Trophoblast cell (in vitro differentiated cells and primary cell): Measurements from ENCODE around the gene SNX32.

ENCODE experiments used
- DNase-seq, 2 donors: peaks; one replicate each; pipeline ENCODE4 v3.0.0-alpha.2; 2016
- H2AFZ ChIP-seq: 2 replicates; pipeline ENCODE4 v1.6.1; 2013; ENCODE audit warnings: low read length, moderate library complexity, mild to moderate bottlenecking; ENCODE audit not compliant: insufficient read depth, poor library complexity
- H2AK5ac ChIP-seq: 2 replicates; pipeline ENCODE4 v1.6.1; 2013; ENCODE audit warnings: mild to moderate bottlenecking, low read length
- H2BK120ac ChIP-seq: 2 replicates; pipeline ENCODE4 v1.6.1; 2013; ENCODE audit warnings: low read length, mild to moderate bottlenecking, moderate library complexity; ENCODE audit not compliant: insufficient read depth, poor library complexity
- H2BK12ac ChIP-seq: 2 replicates; pipeline ENCODE4 v1.6.1; 2013; ENCODE audit warnings: mild to moderate bottlenecking, low read length, moderate library complexity
- H2BK5ac ChIP-seq: 2 replicates; pipeline ENCODE4 v1.6.1; 2013; ENCODE audit warnings: low read length, low read depth, moderate library complexity, mild to moderate bottlenecking; ENCODE audit not compliant: poor library complexity
- H3K14ac ChIP-seq: 2 replicates; pipeline ENCODE4 v1.6.1; 2013; ENCODE audit warnings: mild to moderate bottlenecking, low read length
- H3K18ac ChIP-seq: 2 replicates; pipeline ENCODE4 v1.6.1; 2013; ENCODE audit warnings: mild to moderate bottlenecking, low read length
- H3K23ac ChIP-seq: 2 replicates; pipeline ENCODE4 v1.6.1; 2013; ENCODE audit warnings: low read length
- H3K27ac ChIP-seq: 2 replicates; pipeline ENCODE4 v1.5.1; 2013; ENCODE audit warnings: low read depth, mild to moderate bottlenecking, inconsistent platforms, low read length, moderate library complexity
- H3K27me3 ChIP-seq: 2 replicates; pipeline ENCODE4 v1.6.1; 2013; ENCODE audit warnings: inconsistent platforms, mild to moderate bottlenecking, low read length, moderate library complexity; ENCODE audit not compliant: insufficient read depth
- H3K36me3 ChIP-seq, 2 experiments: 1 replicate in 1 of 2; 2 replicates in 1 of 2; pipeline ENCODE4 v1.6.1; 2013; ENCODE audit warnings: low read length in 2 of 2, mild to moderate bottlenecking in 2 of 2, moderate library complexity in 1 of 2; ENCODE audit not compliant: insufficient read depth in 2 of 2, control insufficient read depth in 1 of 2
- H3K4ac ChIP-seq: 2 replicates; pipeline ENCODE4 v1.6.1; 2013; ENCODE audit warnings: low read depth, mild to moderate bottlenecking, low read length, moderate library complexity
- H3K4me1 ChIP-seq, 2 experiments: 1 replicate in 1 of 2; 2 replicates in 1 of 2; pipeline ENCODE4 v1.6.1; 2013; ENCODE audit warnings: low read length in 2 of 2, mild to moderate bottlenecking in 2 of 2, moderate library complexity in 1 of 2; ENCODE audit not compliant: insufficient read depth in 2 of 2, control insufficient read depth in 1 of 2
- H3K4me2 ChIP-seq: 2 replicates; pipeline ENCODE4 v1.6.1; 2013; ENCODE audit warnings: inconsistent platforms, mild to moderate bottlenecking, low read length, moderate library complexity
- H3K4me3 ChIP-seq: 2 replicates; pipeline ENCODE4 v1.5.1; 2013; ENCODE audit warnings: mild to moderate bottlenecking, low read depth, low read length, inconsistent platforms
- H3K79me1 ChIP-seq: one replicate; pipeline ENCODE4 v1.6.1; 2013; ENCODE audit warnings: low read length
- H3K79me2 ChIP-seq: 2 replicates; pipeline ENCODE4 v1.6.1; 2013; ENCODE audit warnings: low read length, mild to moderate bottlenecking; ENCODE audit not compliant: control insufficient read depth, insufficient read depth, poor library complexity
- H3K9ac ChIP-seq: 2 replicates; pipeline ENCODE4 v1.6.1; 2013; ENCODE audit warnings: mild to moderate bottlenecking, low read length
- H3K9me3 ChIP-seq: 2 replicates; pipeline ENCODE4 v1.6.1; 2013; ENCODE audit warnings: low read depth, mild to moderate bottlenecking, control low read depth, inconsistent platforms, low read length; ENCODE audit not compliant: insufficient read depth
- H4K12ac ChIP-seq: 2 replicates; pipeline ENCODE4 v1.6.1; 2013; ENCODE audit warnings: low read depth, mild to moderate bottlenecking, low read length, moderate library complexity
- H4K8ac ChIP-seq: 2 replicates; pipeline ENCODE4 v1.6.1; 2013; ENCODE audit warnings: low read depth, mild to moderate bottlenecking, low read length, moderate library complexity
- H4K91ac ChIP-seq: one replicate; pipeline ENCODE4 v1.6.1; 2013; ENCODE audit warnings: low read depth, mild to moderate bottlenecking, low read length, moderate library complexity
- WGBS: extraction: QIAGEN DNeasy Blood & Tissue Kit; methylation state at CpG from one replicate; pipeline ENCODE4 v1.1.7; 2013; ENCODE audit warnings: missing lambda C conversion rate; ENCODE audit not compliant: insufficient read length, insufficient coverage; ENCODE audit errors: extremely low coverage; 5-methylcytosine and 5-hydroxymethylcytosine counted together

The SNX32 gene

DNA sequence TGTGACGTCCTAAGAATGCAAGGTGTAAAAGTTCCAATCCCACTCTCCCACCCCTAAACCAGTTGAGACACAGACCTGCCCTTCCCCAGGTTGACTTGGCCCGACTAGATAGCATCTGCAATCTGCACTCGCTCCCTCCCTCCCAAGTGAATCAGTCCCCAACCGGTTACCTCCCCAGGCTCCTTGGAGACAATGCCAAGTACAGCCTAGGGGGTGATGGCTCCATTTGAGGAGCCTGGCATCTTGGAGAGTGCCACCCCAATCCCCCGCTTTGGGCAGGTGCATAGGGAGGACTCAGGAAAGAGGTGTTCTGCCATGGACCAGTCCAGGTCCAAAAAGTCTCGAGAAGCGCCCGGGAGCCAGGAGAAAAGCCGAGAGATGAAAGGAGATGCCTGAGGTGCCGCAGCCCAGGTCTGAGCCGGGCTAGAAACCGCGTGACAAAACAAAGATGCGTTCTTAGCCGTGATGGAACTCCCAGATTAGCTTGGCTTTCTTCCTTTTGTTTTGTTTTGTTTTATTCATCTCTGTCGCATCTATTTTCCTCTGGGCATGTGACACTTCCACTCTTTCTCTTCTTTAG is 18.7 kb upstream of the SNX32 start:
- DNase-seq: peak; percentile 81 to 91
- H3K23ac ChIP-seq: no peak overlapping the region
- H2BK5ac ChIP-seq: peak overlapping the region; percentile 98
- H3K27me3 ChIP-seq: no peaks in the 10 kb centered on the region
- peak overlapping the region; percentile 61 for H2BK120ac ChIP-seq
- H3K4ac ChIP-seq: no peak overlapping the region
- H3K4me2 ChIP-seq: peak overlapping the region; percentile 21
- H3K9me3 ChIP-seq: peaks cover 4% of the 10 kb centered on the region
- no peak overlapping the region for H2AK5ac ChIP-seq
- no peak overlapping the region for H2BK12ac ChIP-seq
- H2AFZ ChIP-seq: peak overlapping the region; percentile 32
- H4K8ac ChIP-seq: no peak overlapping the region
- no peak overlapping the region for H3K9ac ChIP-seq
- peak overlapping the region; percentile 80 for H3K27ac ChIP-seq
- H4K12ac ChIP-seq: no peak overlapping the region
- H3K36me3 ChIP-seq: no peaks in the 10 kb centered on the region
- H3K79me1 ChIP-seq: peaks cover 16% of the 10 kb centered on the region
- H4K91ac ChIP-seq: peak overlapping the region; percentile 95
- H3K4me3 ChIP-seq: no peak overlapping the region
- WGBS: no CpG with 5 or more reads among the region's 16 CpGs
- H3K4me1 ChIP-seq: peaks cover 2 to 9% of the 10 kb centered on the region in 2 experiments
- H3K79me2 ChIP-seq: no peaks in the 10 kb centered on the region
- H3K18ac ChIP-seq: no peak overlapping the region
- H3K14ac ChIP-seq: peak overlapping the region; percentile 55

- Histone ChIP-seq H4K8ac (no peak overlapping the region), H3K4me3 (no peak overlapping the region), H4K91ac (peak overlapping the region; percentile 83), H3K36me3 (no peaks in the 10 kb centered on the region), H3K27me3 (no peaks in the 10 kb centered on the region), H3K27ac (no peak overlapping the region), H2AFZ (no peak overlapping the region), H2BK12ac (peak overlapping the region; percentile 56), H2BK5ac (peak overlapping the region; percentile 1), H4K12ac (no peak overlapping the region), H3K4ac (no peak overlapping the region), H3K4me1 (peaks cover 0 to 7% of the 10 kb centered on the region in 2 experiments), H3K18ac (peak overlapping the region; percentile 58), H3K14ac (peak overlapping the region; percentile 53), H3K9me3 (no peaks in the 10 kb centered on the region), H3K4me2 (no peak overlapping the region), H3K9ac (no peak overlapping the region), H3K23ac (no peak overlapping the region), H3K79me1 (peaks cover 15% of the 10 kb centered on the region), H2BK120ac (peak overlapping the region; percentile 4), H2AK5ac (no peak overlapping the region), H3K79me2 (no peaks in the 10 kb centered on the region)
- no peak for DNase-seq
- WGBS: no CpG with 5 or more reads among the region's 3 CpGs
Observed at GRCh38 chr11:65816696-65817095, 17.1 kb upstream of the SNX32 start.

GRCh38 chr11:65817312-65817834 is 16.4 kb upstream of the SNX32 start:
- Histone ChIP-seq H4K8ac (no peak overlapping the region), H2AFZ (no peak overlapping the region), H2BK120ac (peak overlapping the region; percentile 4), H3K4ac (peak overlapping the region; percentile 49), H3K27ac (no peak overlapping the region), H3K9me3 (no peaks in the 10 kb centered on the region), H2AK5ac (no peak overlapping the region), H4K12ac (no peak overlapping the region), H3K4me2 (peak overlapping the region; percentile 62), H3K9ac (no peak overlapping the region), H3K4me1 (peaks cover 0 to 4% of the 10 kb centered on the region in 2 experiments), H4K91ac (peak overlapping the region; percentile 83), H3K18ac (no peak overlapping the region), H3K27me3 (no peaks in the 10 kb centered on the region), H3K4me3 (no peak overlapping the region), H3K79me2 (no peaks in the 10 kb centered on the region), H3K14ac (no peak overlapping the region), H2BK5ac (no peak overlapping the region), H3K79me1 (peaks cover 12% of the 10 kb centered on the region), H2BK12ac (no peak overlapping the region), H3K36me3 (no peaks in the 10 kb centered on the region), H3K23ac (no peak overlapping the region)
- no CpG with 5 or more reads among the region's 5 CpGs for WGBS
- no peak for DNase-seq

GRCh38 chr11:65817835-65818680 is 15.7 kb upstream of the SNX32 start:
- Histone ChIP-seq H3K4me1 (peaks cover 0 to 4% of the 10 kb centered on the region in 2 experiments), H3K14ac (peak overlapping the region; percentile 43), H3K9me3 (no peaks in the 10 kb centered on the region), H4K12ac (peak overlapping the region; percentile 54), H2AFZ (peak overlapping the region; percentile 30), H3K23ac (no peak overlapping the region), H2BK5ac (peak overlapping the region; percentile 1), H4K91ac (peak overlapping the region; percentile 16), H4K8ac (peak overlapping the region; percentile 28), H2AK5ac (no peak overlapping the region), H2BK120ac (peak overlapping the region; percentile 1), H3K27me3 (no peaks in the 10 kb centered on the region), H3K18ac (peak overlapping the region; percentile 55), H3K4me2 (peak overlapping the region; percentile 62), H2BK12ac (no peak overlapping the region), H3K4ac (no peak overlapping the region), H3K79me1 (peaks cover 9% of the 10 kb centered on the region), H3K4me3 (peak overlapping the region; percentile 76), H3K9ac (peak overlapping the region; percentile 42), H3K36me3 (no peaks in the 10 kb centered on the region), H3K79me2 (no peaks in the 10 kb centered on the region), H3K27ac (peak overlapping the region; percentile 31)
- peak; percentile 95 to 99 for DNase-seq
- WGBS: no CpG with 5 or more reads among the region's 74 CpGs
